Sciatic nerve (tissue), 2 donors: Measurements from ENCODE around the gene POLN. TPM values are rescaled to one million over a fixed set of nuclear protein-coding genes. Genes with fewer than 3 reads are reported as not detected.
"Not testable (repeated sequence)": the region's sequence is repeated elsewhere in the genome, so short reads cannot be mapped to it uniquely, and the experiment has no call there.

Experiments
- ATAC-seq: fragments of 200-7000 bp; cut with Tn5 transposase; one replicate; pipeline ENCODE4 v1.9.1; 2020; ENCODE audit warnings: mild to moderate bottlenecking, moderate library complexity
- DNase-seq: peaks from one replicate; pipeline ENCODE4 v3.0.0-alpha.2; 2020; ENCODE audit warnings: low spot score
- intact Hi-C: fragments of 100-400 bp; cut with DNase I; formaldehyde crosslinking; loops from one replicate; pipeline ENCODE4 v1.14.2; 2022
- total RNA-seq: library from RNA; stranded (reverse); fragmentation: NEBNext Ultra II Directional; extraction: Animal tissue kit (Norgen Biotek cat#: 25700); gene quantifications from one replicate; pipeline ENCODE4 v1.2.1, GENCODE V29; 2021
- donor health status: DM: no; HTN: no; CAD: no.
- donor health status: DM: no; HTN: no; CAD: no.

Gene POLN
- total RNA-seq, 1 donor from 2014 or later, result 7.7 TPM

- intact Hi-C loops, result no loop called here
- DNase-seq (no peak), ATAC-seq (no peak)
Measured at GRCh38 chr4:2245057-2245786, 3.3 kb upstream of the POLN start.

- DNase-seq, result peak; percentile 79
- intact Hi-C loops, result no loop called here
- ATAC-seq, result peak; percentile 74
Measured at GRCh38 chr4:2243681-2244380, 1.9 kb upstream of the POLN start.

GRCh38 chr4:2241003-2241402, 918 bp downstream of the POLN start:
- DNase-seq (no peak), ATAC-seq (no peak)
- intact Hi-C loops, result no loop called here

GRCh38 chr4:2236944-2237666, 4.8 kb downstream of the POLN start:
- DNase-seq (no peak), ATAC-seq (no peak)
- intact Hi-C loops, result no loop called here

GRCh38 chr4:2231082-2231481, 10.8 kb downstream of the POLN start:
- ATAC-seq, result no peak
- intact Hi-C loops, result no loop called here
- no peak for DNase-seq

GRCh38 chr4:2226261-2226660, 15.7 kb downstream of the POLN start:
- DNase-seq (no peak), ATAC-seq (no peak)
- intact Hi-C loops, result loop anchor here (10.0 kb wide), 1 partner anchor 229 kb away; no protein-coding TSS in a partner anchor

GRCh38 chr4:2222838-2223237, 19.1 kb downstream of the POLN start:
- intact Hi-C loops, result loop anchor here (10.0 kb wide), 1 partner anchor 232 kb away; no protein-coding TSS in a partner anchor
- DNase-seq (no peak), ATAC-seq (no peak)

GRCh38 chr4:2221378-2221777, 20.5 kb downstream of the POLN start:
- not testable (repeated sequence) for ATAC-seq, DNase-seq
- intact Hi-C loops, result loop anchor here (10.0 kb wide), 1 partner anchor 233 kb away; no protein-coding TSS in a partner anchor

GRCh38 chr4:2220016-2220630, 21.8 kb downstream of the POLN start:
- DNase-seq (peak; percentile 84), ATAC-seq (peak; percentile 92)
- intact Hi-C loops, result loop anchor here (10.0 kb wide), 1 partner anchor 235 kb away; no protein-coding TSS in a partner anchor

GRCh38 chr4:2219233-2219760, 22.6 kb downstream of the POLN start:
- ATAC-seq (no peak), DNase-seq (no peak)
- intact Hi-C loops, result no loop called here

- intact Hi-C loops, result no loop called here
- ATAC-seq, result no peak
- DNase-seq, result no peak
Measured at GRCh38 chr4:2218436-2218835, 23.5 kb downstream of the POLN start.

- intact Hi-C loops, result no loop called here
- ATAC-seq (no peak), DNase-seq (no peak)
Measured at GRCh38 chr4:2217726-2218125, 24.2 kb downstream of the POLN start.

- DNase-seq, result no peak
- ATAC-seq, result no peak
- intact Hi-C loops, result no loop called here
Measured at GRCh38 chr4:2212831-2213230, 29.1 kb downstream of the POLN start.

GRCh38 chr4:2202789-2203188, 39.1 kb downstream of the POLN start:
- ATAC-seq, intact Hi-C loops, DNase-seq: not testable (repeated sequence)

GRCh38 chr4:2194496-2194895, 47.4 kb downstream of the POLN start:
- intact Hi-C loops, result no loop called here
- no peak for DNase-seq
- no peak for ATAC-seq

- ATAC-seq, result no peak
- intact Hi-C loops, result no loop called here
- DNase-seq, result no peak
Measured at GRCh38 chr4:2193326-2193725, 48.6 kb downstream of the POLN start.

- ATAC-seq (no peak), DNase-seq (no peak)
- intact Hi-C loops, result no loop called here
Measured at GRCh38 chr4:2186865-2187172, 55.1 kb downstream of the POLN start.

- intact Hi-C loops, result no loop called here
- DNase-seq (no peak), ATAC-seq (no peak)
Measured at GRCh38 chr4:2186133-2186864, 55.6 kb downstream of the POLN start.

GRCh38 chr4:2183394-2183793, 58.5 kb downstream of the POLN start:
- ATAC-seq (no peak), DNase-seq (no peak)
- intact Hi-C loops, result no loop called here
